Kidney (tissue), 14 donors: ENCODE data around the gene HMCES. TPM values are rescaled to one million over a fixed set of nuclear protein-coding genes. Genes with fewer than 3 reads are reported as not detected.

Experiments used
- DNase-seq, 5 donors: peaks; one replicate each; pipeline ENCODE4 v3.0.0-alpha.2; 2013 to 2020
- FAIRE-seq: peaks from 2 replicates; lab custom pipeline; 2012; peaks lifted over from hg19 to GRCh38; lab: Jason Lieb, UNC
- H3K27ac ChIP-seq, 2 donors: one replicate each; pipeline ENCODE4 v1.7.0; 2013; ENCODE audit warnings: low read depth in 2 of 2, low read length in 2 of 2, inconsistent platforms in 1 of 2
- H3K27me3 ChIP-seq: one replicate; pipeline ENCODE4 v1.7.1; 2013; ENCODE audit warnings: low read length, inconsistent platforms; ENCODE audit not compliant: control insufficient read depth, insufficient read depth
- H3K36me3 ChIP-seq, 3 donors: one replicate each; pipeline versions ENCODE4 v1.7.0 to v1.7.1; 2013; ENCODE audit warnings: low read length in 3 of 3, control low read depth in 1 of 3, inconsistent platforms in 1 of 3; ENCODE audit not compliant: insufficient read depth in 3 of 3, control insufficient read depth in 2 of 3
- H3K4me1 ChIP-seq, 3 donors: one replicate each; pipeline versions ENCODE4 v1.7.0 to v1.7.1; 2013; ENCODE audit warnings: low read length in 3 of 3, inconsistent platforms in 1 of 3, low read depth in 1 of 3; ENCODE audit not compliant: control insufficient read depth in 2 of 3, insufficient read depth in 2 of 3
- H3K4me3 ChIP-seq, 3 donors: one replicate each; pipeline versions ENCODE4 v1.7.0 to v1.8.1; 2013; ENCODE audit warnings: low read length in 3 of 3, control low read depth in 1 of 3, inconsistent platforms in 1 of 3
- H3K9ac ChIP-seq, 3 donors: one replicate each; pipeline versions ENCODE4 v1.7.0 to v1.7.1; 2013; ENCODE audit warnings: low read length in 3 of 3, control low read depth in 1 of 3, inconsistent platforms in 1 of 3
- H3K9me3 ChIP-seq, 3 donors: one replicate each; pipeline versions ENCODE4 v1.7.0 to v1.7.1; 2013; ENCODE audit warnings: low read length in 3 of 3, control low read depth in 1 of 3, inconsistent platforms in 1 of 3; ENCODE audit not compliant: control insufficient read depth in 2 of 3, insufficient read depth in 1 of 3
- intact Hi-C: fragments of 100-400 bp; cut with DNase I; formaldehyde crosslinking; loops from one replicate; pipeline ENCODE4 v1.11.1; 2022
- polyA plus RNA-seq: library from polyadenylated mRNA; stranded (reverse); fragments of 350-450 nt; fragmentation: Illumina TruSeq; extraction: RNeasy Lipid Tissue Mini Kit (QIAGEN cat#74804); gene quantifications from one replicate; pipeline ENCODE4 v1.2.3, GENCODE V29; 2014; ENCODE audit warnings: low read depth, low replicate concordance; ENCODE audit not compliant: insufficient read depth
- total RNA-seq: library from RNA; stranded (reverse); fragmentation: NEBNext Ultra II Directional; extraction: Animal tissue kit (Norgen Biotek cat#: 25700); gene quantifications from one replicate; pipeline ENCODE4 v1.2.1, GENCODE V29; 2021
- TF ChIP-seq, protein P1 (sequence below): IDR thresholded peaks from 3 replicates; pipeline ENCODE4 v1.5.1; 2012; ENCODE audit warnings: mild to moderate bottlenecking, moderate library complexity, borderline replicate concordance; ENCODE audit not compliant: insufficient read depth; ENCODE audit errors: extremely low read depth
- donor health status: control.
- donor health status: control.
- donor health status: control.
- donor health status: control.
- donor health status: control.
- donor health status: DM: yes; HTN: yes; CAD: no.
- donor health status: Normal renal cell carcinoma (clear cell type).

HMCES gene
- total and polyA plus RNA-seq, 2 donors from 2014 or later = 37.4 to 40.1 TPM

GRCh38 chr3:129308636-129309035 is 30.0 kb downstream of the HMCES start:
- Histone ChIP-seq H3K27ac (no peak overlapping the region), H3K36me3 (peaks cover 0 to 7% (median 0%) of the 10 kb centered on the region in 3 donors), H3K4me3 (no peak overlapping the region), H3K9me3 (no peaks in the 10 kb centered on the region), H3K4me1 (no peaks in the 10 kb centered on the region), H3K27me3 (no peaks in the 10 kb centered on the region), H3K9ac (no peak overlapping the region)
- intact Hi-C loops = no loop called here
- DNase-seq (no peak), FAIRE-seq (no peak)
- TF ChIP-seq, protein P1, sequence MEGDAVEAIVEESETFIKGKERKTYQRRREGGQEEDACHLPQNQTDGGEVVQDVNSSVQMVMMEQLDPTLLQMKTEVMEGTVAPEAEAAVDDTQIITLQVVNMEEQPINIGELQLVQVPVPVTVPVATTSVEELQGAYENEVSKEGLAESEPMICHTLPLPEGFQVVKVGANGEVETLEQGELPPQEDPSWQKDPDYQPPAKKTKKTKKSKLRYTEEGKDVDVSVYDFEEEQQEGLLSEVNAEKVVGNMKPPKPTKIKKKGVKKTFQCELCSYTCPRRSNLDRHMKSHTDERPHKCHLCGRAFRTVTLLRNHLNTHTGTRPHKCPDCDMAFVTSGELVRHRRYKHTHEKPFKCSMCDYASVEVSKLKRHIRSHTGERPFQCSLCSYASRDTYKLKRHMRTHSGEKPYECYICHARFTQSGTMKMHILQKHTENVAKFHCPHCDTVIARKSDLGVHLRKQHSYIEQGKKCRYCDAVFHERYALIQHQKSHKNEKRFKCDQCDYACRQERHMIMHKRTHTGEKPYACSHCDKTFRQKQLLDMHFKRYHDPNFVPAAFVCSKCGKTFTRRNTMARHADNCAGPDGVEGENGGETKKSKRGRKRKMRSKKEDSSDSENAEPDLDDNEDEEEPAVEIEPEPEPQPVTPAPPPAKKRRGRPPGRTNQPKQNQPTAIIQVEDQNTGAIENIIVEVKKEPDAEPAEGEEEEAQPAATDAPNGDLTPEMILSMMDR = no peak

GRCh38 chr3:129310111-129311011 is 31.7 kb downstream of the HMCES start:
- no peak for FAIRE-seq
- Histone ChIP-seq H3K4me1 (peaks cover 0 to 5% (median 0%) of the 10 kb centered on the region in 3 donors), H3K9me3 (no peaks in the 10 kb centered on the region), H3K27me3 (no peaks in the 10 kb centered on the region), H3K36me3 (no peaks in the 10 kb centered on the region), H3K4me3 (no peak overlapping the region), H3K9ac (no peak overlapping the region), H3K27ac (no peak overlapping the region)
- DNase-seq = peak in 1 of 5 donors; percentile 2
- intact Hi-C loops = no loop called here
- TF ChIP-seq, protein P1 = no peak

- intact Hi-C loops = no loop called here
- Histone ChIP-seq H3K4me3 (no peak overlapping the region), H3K27ac (no peak overlapping the region), H3K9me3 (no peaks in the 10 kb centered on the region), H3K27me3 (no peaks in the 10 kb centered on the region), H3K36me3 (no peaks in the 10 kb centered on the region), H3K9ac (no peak overlapping the region), H3K4me1 (peaks cover 0 to 5% (median 0%) of the 10 kb centered on the region in 3 donors)
- no peak for DNase-seq
- TF ChIP-seq, protein P1 = no peak
- FAIRE-seq = no peak
These were observed 32.6 kb downstream of the HMCES start for GRCh38 chr3:129311054-129311902.
